ENCODE results near the gene MBTD1. TPM values are rescaled to one million over a fixed set of nuclear protein-coding genes. Genes with fewer than 3 reads are reported as not detected.
A peak's percentile ranks its signal among the peaks of the same experiment; 100 is the strongest.

Gene MBTD1
- polyA plus RNA-seq, 1 of the 3 experiments (the other 2 are of a cell fraction) = 4.6 TPM

DNA sequence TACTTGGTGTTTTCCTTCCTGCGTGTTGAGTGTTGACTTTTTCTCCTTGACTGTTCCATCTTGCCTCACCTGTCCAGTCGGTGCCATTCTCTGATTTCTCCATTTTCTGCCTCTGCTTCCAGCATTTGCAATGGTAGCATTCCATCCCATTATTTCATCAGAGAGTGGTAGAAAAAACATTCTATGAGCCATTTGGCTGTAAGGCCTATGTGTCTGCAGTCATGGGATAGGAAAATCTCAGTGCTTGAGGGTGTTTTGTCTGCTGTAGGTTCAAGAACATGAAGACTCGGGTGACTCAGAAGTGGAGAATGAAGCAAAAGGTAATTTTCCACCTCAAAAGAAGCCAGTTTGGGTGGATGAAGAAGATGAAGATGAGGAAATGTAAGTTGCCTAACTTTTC lies 3.2 kb upstream of the MBTD1 start:
- no peak for DNase-seq

More for the DNA sequence above, 3.2 kb upstream of the MBTD1 start:
- Histone ChIP-seq H3K4me3 (ENCODE audit: low read depth in 2 of 2, low read length in 1 of 2) (no peak overlapping the region), H3K4me1 (ENCODE audit: control insufficient read depth in 1 of 2, insufficient read depth in 2 of 2, low read depth in 1 of 2, low read length in 1 of 2) (peaks cover 7 to 17% of the 10 kb centered on the region in 2 experiments; a peak in 3 of 4 replicates), H3K4me2 (peak overlapping the region; percentile 2; the same call in 1 of the 2 replicates), H2AFZ (ENCODE audit: low read depth) (no peak overlapping the region), H3K27me3 (ENCODE audit: insufficient read depth) (no peaks in the 10 kb centered on the region), H3F3A (replicated peaks; ENCODE audit: insufficient read depth) (no peaks in the 10 kb centered on the region), H4K20me1 (ENCODE audit: insufficient read depth) (peaks cover 44% of the 10 kb centered on the region), H3K79me2 (ENCODE audit: insufficient read depth) (peaks cover 94% of the 10 kb centered on the region), H3K27ac (ENCODE audit: low read depth in 2 of 2, low read length in 1 of 2) (no peak overlapping the region), H3K9ac (no peak overlapping the region), H3K9me2 (no peaks in the 10 kb centered on the region), H3K36me3 (replicated peaks in 1 of 2; ENCODE audit: control insufficient read depth in 1 of 2, insufficient read depth in 2 of 2, low read length in 1 of 2) (peaks cover 36 to 59% of the 10 kb centered on the region in 2 experiments), H3K9me3 (no peaks in the 10 kb centered on the region)
- TF ChIP-seq MAX (IDR thresholded peaks at IDR 0.05; ENCODE audit: low read depth) (no peak), GATA2 (CRISPR knock-in tag; IDR thresholded peaks at IDR 0.05) (no peak), REST (IDR thresholded peaks at IDR 0.05; ENCODE audit: low read depth, low read length) (no peak), FOSL2 (IDR thresholded peaks at IDR 0.05; ENCODE audit: borderline replicate concordance, low read depth) (no peak), RXRA (IDR thresholded peaks at IDR 0.05; ENCODE audit: borderline replicate concordance, low read depth) (no peak), ELF1 (IDR thresholded peaks at IDR 0.05) (no peak), CTCF (IDR thresholded peaks at IDR 0.05) (no peak)
- CTCF ChIA-PET = no interaction called here
- POLR2A ChIA-PET = no interaction called here
- 92% methylated on average over 3 of the region's 3 CpGs for WGBS (ENCODE audit: low lambda C conversion rate)

All from SK-N-SH (cell line).